Neutrophil (primary cell): ENCODE measurements around the gene RGS19.
A peak's percentile ranks its signal among the peaks of the same experiment; 100 is the strongest.

Experiments used
- H3K27ac ChIP-seq: fragments of 200-600 bp; sonication (generic); 2 replicates; pipeline ENCODE4 v1.5.1; 2016; ENCODE audit warnings: mild to moderate bottlenecking, moderate library complexity
- H3K27me3 ChIP-seq: fragments of 200-600 bp; sonication (generic); 2 replicates; pipeline ENCODE4 v1.6.0; 2016; ENCODE audit warnings: mild to moderate bottlenecking
- H3K36me3 ChIP-seq: fragments of 200-600 bp; sonication (generic); 2 replicates; pipeline ENCODE4 v1.5.1; 2017
- H3K4me1 ChIP-seq, 2 experiments: fragments of 200-600 bp in 1 of 2; sonication (generic) in 1 of 2; 1 replicate in 1 of 2; 2 replicates in 1 of 2; pipeline versions ENCODE4 v1.5.1 to v1.6.1; 2013 to 2016; ENCODE audit warnings: low read depth in 1 of 2, low read length in 1 of 2, mild to moderate bottlenecking in 1 of 2, moderate library complexity in 1 of 2; ENCODE audit not compliant: control insufficient read depth in 1 of 2, insufficient read depth in 1 of 2
- H3K4me3 ChIP-seq, 2 experiments: fragments of 200-600 bp in 1 of 2; sonication (generic) in 1 of 2; 1 replicate in 1 of 2; 2 replicates in 1 of 2; pipeline ENCODE4 v1.5.1; 2013 to 2016; ENCODE audit warnings: low read depth in 1 of 2, low read length in 1 of 2, mild to moderate bottlenecking in 1 of 2, moderate library complexity in 1 of 2
- H3K9me3 ChIP-seq: fragments of 200-600 bp; sonication (generic); 2 replicates; pipeline ENCODE4 v1.5.1; 2016
- CTCF ChIP-seq: fragments of 200-600 bp; sonication (generic); IDR thresholded peaks from 2 replicates; pipeline ENCODE4 v1.5.1; 2016; ENCODE audit warnings: antibody characterized with exemption

RGS19 gene

GRCh38 chr20:64082126-64082731 lies 2.9 kb upstream of the RGS19 start:
- H3K27me3 ChIP-seq = peaks cover 28% of the 10 kb centered on the region
- peaks cover 51 to 57% of the 10 kb centered on the region in 2 experiments for H3K4me1 ChIP-seq
- TF ChIP-seq CTCF = no peak
- H3K27ac ChIP-seq = peak overlapping the region; percentile 99
- no peaks in the 10 kb centered on the region for H3K9me3 ChIP-seq
- peak overlapping the region; percentile 97 to 100 for H3K4me3 ChIP-seq
- peaks cover 4% of the 10 kb centered on the region for H3K36me3 ChIP-seq

GRCh38 chr20:64081624-64081964 lies 2.3 kb upstream of the RGS19 start:
- Histone ChIP-seq H3K27ac (peak overlapping the region; percentile 99), H3K36me3 (peaks cover 7% of the 10 kb centered on the region), H3K4me3 (peak overlapping the region; percentile 97 to 100), H3K9me3 (no peaks in the 10 kb centered on the region), H3K4me1 (peaks cover 53 to 61% of the 10 kb centered on the region in 2 experiments), H3K27me3 (peaks cover 28% of the 10 kb centered on the region)
- TF ChIP-seq CTCF = no peak

- peak overlapping the region; percentile 99 for H3K27ac ChIP-seq
- no peaks in the 10 kb centered on the region for H3K9me3 ChIP-seq
- H3K27me3 ChIP-seq = peaks cover 25% of the 10 kb centered on the region
- peaks cover 12% of the 10 kb centered on the region for H3K36me3 ChIP-seq
- no peak for TF ChIP-seq CTCF
- peak overlapping the region; percentile 97 to 100 for H3K4me3 ChIP-seq
- peaks cover 58 to 67% of the 10 kb centered on the region in 2 experiments for H3K4me1 ChIP-seq
Observed at GRCh38 chr20:64080813-64081623, 1.7 kb upstream of the RGS19 start.

GRCh38 chr20:64080013-64080812 lies 895 bp upstream of the RGS19 start, which contains the start of gene OPRL1:
TSS of gene OPRL1 (plus strand) at chr20:64080082. CDS start at chr20:64092721, 12,639 bp downstream.
- peaks cover 17% of the 10 kb centered on the region for H3K27me3 ChIP-seq
- H3K9me3 ChIP-seq = no peaks in the 10 kb centered on the region
- no peak for TF ChIP-seq CTCF
- peak within 1 kb of the TSS; percentile 99 for H3K27ac ChIP-seq
- H3K4me1 ChIP-seq = peaks cover 66 to 75% of the 10 kb centered on the region in 2 experiments
- H3K4me3 ChIP-seq = peak within 1 kb of the TSS; percentile 99 to 100
- peaks cover 20% of the 10 kb centered on the region for H3K36me3 ChIP-seq

GRCh38 chr20:64078934-64079272 lies 415 bp downstream of the RGS19 start:
- Histone ChIP-seq H3K4me3 (peak overlapping the region; percentile 99 to 100), H3K36me3 (peaks cover 34% of the 10 kb centered on the region), H3K9me3 (peaks cover under 1% of the 10 kb centered on the region), H3K27me3 (peaks cover 4% of the 10 kb centered on the region), H3K4me1 (peaks cover 68 to 79% of the 10 kb centered on the region in 2 experiments), H3K27ac (peak overlapping the region; percentile 99)
- no peak for TF ChIP-seq CTCF
